ENCODE data around the gene ZNF568. TPM values are rescaled to one million over a fixed set of nuclear protein-coding genes. Genes with fewer than 3 reads are reported as not detected.
A peak's percentile ranks its signal among the peaks of the same experiment; 100 is the strongest.

Gene ZNF568
- total RNA-seq, 6 experiments from 2014 or later = 1.9 to 4.9 (median 2.2) TPM

- Histone ChIP-seq H3K9me3 (peaks cover 0 to 36% (median 17%) of the 10 kb centered on the region in 4 donors), H3K27me3 (no peaks in the 10 kb centered on the region), H3K36me3 (peaks cover 0 to 30% (median 0%) of the 10 kb centered on the region in 4 donors), H3K4me1 (no peaks in the 10 kb centered on the region), H3K4me3 (no peak overlapping the region), H3K27ac (no peak overlapping the region)
- DNase-seq = no peak
- TF ChIP-seq POLR2A (IDR thresholded peaks at IDR 0.05) (no peak), CTCF (IDR thresholded peaks at IDR 0.05) (no peak)
- intact Hi-C loops (cut with DNase I) = no loop called here
- WGBS (ENCODE audit: insufficient coverage, low coverage, low lambda C conversion rate, missing lambda C conversion rate) = 90% methylated on average over 5 of the region's 5 CpGs
- ATAC-seq = no peak
These were observed 34.4 kb downstream of the ZNF568 start for GRCh38 chr19:36950335-36951119.

- DNase-seq (no peak), ATAC-seq (no peak)
- peaks cover 0 to 33% (median 10%) of the 10 kb centered on the region in 4 donors for H3K9me3 ChIP-seq
- H3K36me3 ChIP-seq = no peaks in the 10 kb centered on the region
- intact Hi-C loops (cut with DNase I) = no loop called here
- TF ChIP-seq CTCF (IDR thresholded peaks at IDR 0.05) = no peak
- no peak for TF ChIP-seq POLR2A (IDR thresholded peaks at IDR 0.05)
- no peak overlapping the region for H3K4me3 ChIP-seq
- no peaks in the 10 kb centered on the region for H3K27me3 ChIP-seq
- H3K27ac ChIP-seq = no peak overlapping the region
- H3K4me1 ChIP-seq = no peaks in the 10 kb centered on the region
- WGBS (ENCODE audit: insufficient coverage, low coverage, low lambda C conversion rate, missing lambda C conversion rate) = 79% methylated on average over 5 of the region's 6 CpGs
These were observed 46.2 kb downstream of the ZNF568 start for GRCh38 chr19:36962346-36962745.

- TF ChIP-seq CTCF (IDR thresholded peaks at IDR 0.05) (no peak), POLR2A (IDR thresholded peaks at IDR 0.05) (no peak)
- intact Hi-C loops (cut with DNase I) = no loop called here
- Histone ChIP-seq H3K9me3 (peaks cover 0 to 33% (median 10%) of the 10 kb centered on the region in 4 donors), H3K27ac (no peak overlapping the region), H3K27me3 (no peaks in the 10 kb centered on the region), H3K36me3 (no peaks in the 10 kb centered on the region), H3K4me1 (no peaks in the 10 kb centered on the region), H3K4me3 (no peak overlapping the region)
- ATAC-seq (no peak), DNase-seq (no peak)
- 65% methylated on average over 2 of the region's 2 CpGs for WGBS (ENCODE audit: insufficient coverage, low coverage, low lambda C conversion rate, missing lambda C conversion rate)
These were observed 47.1 kb downstream of the ZNF568 start for GRCh38 chr19:36963280-36963679.

GRCh38 chr19:36972571-36972970 is 56.4 kb downstream of the ZNF568 start:
- ATAC-seq = peak in 1 of 4 donors; percentile 11
- intact Hi-C loops (cut with DNase I) = no loop called here
- Histone ChIP-seq H3K4me3 (peak overlapping the region; percentile 60 to 80 (median 60)), H3K4me1 (peaks cover 0 to 4% (median 0%) of the 10 kb centered on the region in 4 donors), H3K27me3 (no peaks in the 10 kb centered on the region), H3K27ac (peak overlapping the region in 2 of 3 donors; percentile 65 to 79), H3K36me3 (no peaks in the 10 kb centered on the region), H3K9me3 (no peaks in the 10 kb centered on the region)
- WGBS (ENCODE audit: insufficient coverage, low coverage, low lambda C conversion rate, missing lambda C conversion rate) = 61% methylated on average over 4 of the region's 25 CpGs
- TF ChIP-seq POLR2A (IDR thresholded peaks at IDR 0.05) = no peak
- TF ChIP-seq CTCF (IDR thresholded peaks at IDR 0.05) = no peak
- DNase-seq = peak; percentile 13 to 52 (median 40)
